OCI-LY1 (cell line): Measurements from ENCODE around the gene PCDH12.

Source experiments
- CTCF ChIP-seq: fragments of 200-600 bp; sonication (generic), shearing (Covaris generic); IDR thresholded peaks from 2 replicates; pipeline ENCODE4 v1.5.1; 2017; ENCODE audit warnings: mild to moderate bottlenecking, antibody characterized with exemption, low read length, moderate library complexity, mixed read lengths
- EZH2 ChIP-seq: fragments of 200-600 bp; sonication (generic), shearing (Covaris generic); IDR thresholded peaks from 2 replicates; pipeline ENCODE4 v1.8.0; 2017; ENCODE audit warnings: borderline replicate concordance, mixed run types, mild to moderate bottlenecking, antibody characterized with exemption, low read length, moderate library complexity, mixed read lengths

DNA sequence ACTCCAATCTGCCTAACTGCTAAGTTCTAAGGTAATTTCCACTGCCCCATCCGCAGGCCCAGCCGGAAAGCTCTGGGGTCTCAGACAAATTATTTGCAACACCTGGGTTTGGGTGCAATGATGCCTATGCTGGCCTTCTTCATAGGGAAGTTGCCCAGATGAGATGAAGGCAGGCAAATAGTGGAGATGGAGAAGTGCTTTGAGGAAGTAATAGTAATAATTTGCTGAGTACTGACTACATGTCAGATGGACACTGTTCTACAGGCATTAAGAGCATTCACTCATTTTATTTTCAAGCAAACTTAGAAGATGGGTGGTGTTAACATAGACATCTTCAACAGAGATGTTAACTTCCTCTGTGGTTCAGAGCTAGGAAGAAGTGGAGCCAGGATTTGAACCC lies 3.8 kb downstream of the PCDH12 start:
- TF ChIP-seq CTCF (no peak), EZH2 (no peak)
